ENCODE data around the gene GPR87. TPM values are rescaled to one million over a fixed set of nuclear protein-coding genes. Genes with fewer than 3 reads are reported as not detected.

GPR87 gene
- total and polyA plus RNA-seq, 9 of the 15 experiments (the other 6 are each of a cell fraction or from before 2014, with no cell fraction given), result not detected

DNA sequence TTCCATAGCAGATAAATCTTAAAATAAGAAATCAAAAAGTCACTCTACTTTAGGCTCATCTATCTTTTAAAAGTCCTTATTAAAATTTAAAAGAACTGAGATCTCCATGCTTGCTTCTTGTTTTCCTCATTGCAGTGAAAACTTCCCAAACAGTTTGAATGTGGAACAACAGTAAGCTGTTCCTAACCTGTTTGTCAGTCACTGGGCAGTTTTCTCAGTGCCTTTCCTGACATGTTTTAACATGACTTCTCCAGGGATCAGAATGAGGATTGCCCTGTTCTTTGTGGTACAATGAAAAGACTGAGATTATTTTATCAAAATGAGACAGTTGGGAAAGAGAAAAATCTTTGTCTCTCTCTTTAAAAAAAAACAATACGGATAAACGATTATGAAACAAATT lies 774 bp downstream of the GPR87 start (continued):
- TF ChIP-seq, protein P1, sequence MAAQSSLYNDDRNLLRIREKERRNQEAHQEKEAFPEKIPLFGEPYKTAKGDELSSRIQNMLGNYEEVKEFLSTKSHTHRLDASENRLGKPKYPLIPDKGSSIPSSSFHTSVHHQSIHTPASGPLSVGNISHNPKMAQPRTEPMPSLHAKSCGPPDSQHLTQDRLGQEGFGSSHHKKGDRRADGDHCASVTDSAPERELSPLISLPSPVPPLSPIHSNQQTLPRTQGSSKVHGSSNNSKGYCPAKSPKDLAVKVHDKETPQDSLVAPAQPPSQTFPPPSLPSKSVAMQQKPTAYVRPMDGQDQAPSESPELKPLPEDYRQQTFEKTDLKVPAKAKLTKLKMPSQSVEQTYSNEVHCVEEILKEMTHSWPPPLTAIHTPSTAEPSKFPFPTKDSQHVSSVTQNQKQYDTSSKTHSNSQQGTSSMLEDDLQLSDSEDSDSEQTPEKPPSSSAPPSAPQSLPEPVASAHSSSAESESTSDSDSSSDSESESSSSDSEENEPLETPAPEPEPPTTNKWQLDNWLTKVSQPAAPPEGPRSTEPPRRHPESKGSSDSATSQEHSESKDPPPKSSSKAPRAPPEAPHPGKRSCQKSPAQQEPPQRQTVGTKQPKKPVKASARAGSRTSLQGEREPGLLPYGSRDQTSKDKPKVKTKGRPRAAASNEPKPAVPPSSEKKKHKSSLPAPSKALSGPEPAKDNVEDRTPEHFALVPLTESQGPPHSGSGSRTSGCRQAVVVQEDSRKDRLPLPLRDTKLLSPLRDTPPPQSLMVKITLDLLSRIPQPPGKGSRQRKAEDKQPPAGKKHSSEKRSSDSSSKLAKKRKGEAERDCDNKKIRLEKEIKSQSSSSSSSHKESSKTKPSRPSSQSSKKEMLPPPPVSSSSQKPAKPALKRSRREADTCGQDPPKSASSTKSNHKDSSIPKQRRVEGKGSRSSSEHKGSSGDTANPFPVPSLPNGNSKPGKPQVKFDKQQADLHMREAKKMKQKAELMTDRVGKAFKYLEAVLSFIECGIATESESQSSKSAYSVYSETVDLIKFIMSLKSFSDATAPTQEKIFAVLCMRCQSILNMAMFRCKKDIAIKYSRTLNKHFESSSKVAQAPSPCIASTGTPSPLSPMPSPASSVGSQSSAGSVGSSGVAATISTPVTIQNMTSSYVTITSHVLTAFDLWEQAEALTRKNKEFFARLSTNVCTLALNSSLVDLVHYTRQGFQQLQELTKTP (IDR thresholded peaks at IDR 0.05; ENCODE audit: low read depth in 1 of 2, partially characterized antibody in 2 of 2), result no peak

DNA sequence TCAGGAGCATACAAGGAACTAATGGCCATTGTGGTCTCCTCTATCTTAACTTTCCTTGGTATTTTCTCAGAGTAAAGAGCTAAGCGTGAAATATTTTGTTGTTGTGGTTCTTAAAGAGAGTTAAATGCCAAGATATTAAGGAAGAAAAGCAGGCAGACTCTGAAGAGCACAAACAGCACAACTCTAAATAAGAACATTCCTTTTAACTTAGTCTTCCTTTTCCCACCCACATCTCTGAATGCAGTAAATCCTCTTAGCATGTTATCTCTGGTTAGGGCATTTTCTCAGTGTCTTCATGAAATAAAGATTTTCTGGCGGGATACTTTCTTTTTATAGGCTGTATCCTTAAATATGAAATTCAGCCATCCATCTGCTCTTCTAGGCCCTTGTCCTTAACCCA lies 1.5 kb downstream of the GPR87 start:
- in situ Hi-C loops (cut with MboI) (no loop called here), intact Hi-C loops (cut with micrococcal nuclease) (no loop called here)
- H3K4me1 ChIP-seq (replicated peaks in 1 of 2; ENCODE audit: control insufficient read depth in 2 of 2, insufficient read depth in 2 of 2, low read length in 2 of 2), result no peaks in the 10 kb centered on the region
- ATAC-seq, result no peak
- H4K20me1 ChIP-seq (replicated peaks; ENCODE audit: control insufficient read depth, insufficient read depth, low read length), result no peaks in the 10 kb centered on the region
- H2AFZ ChIP-seq (ENCODE audit: low read depth, low read length), result no peak overlapping the region
- 6% methylated on average over 2 of the region's 2 CpGs for WGBS (ENCODE audit: insufficient coverage, low coverage, missing lambda C conversion rate)
- peaks cover 4 to 12% of the 10 kb centered on the region in 2 experiments; a peak in 4 of 5 replicates for H3K27me3 ChIP-seq (ENCODE audit: control insufficient read depth in 2 of 2, insufficient read depth in 2 of 2, low read length in 2 of 2)
- no peaks in the 10 kb centered on the region for H3K79me2 ChIP-seq (ENCODE audit: control insufficient read depth, insufficient read depth, low read length)
- no peak overlapping the region for H3K4me3 ChIP-seq
- no peaks in the 10 kb centered on the region for H3K36me3 ChIP-seq (ENCODE audit: control insufficient read depth, insufficient read depth, low read length)
- CTCF ChIA-PET (ENCODE audit: low intra/inter-chr PET ratio), result no interaction called here
- H3K9me3 ChIP-seq (replicated peaks; ENCODE audit: control insufficient read depth, insufficient read depth, low read depth, low read length), result no peaks in the 10 kb centered on the region
- H3K27ac ChIP-seq (ENCODE audit: extremely low read depth, low read depth, low read length), result no peak overlapping the region
- no peak overlapping the region for H3K9ac ChIP-seq (ENCODE audit: insufficient read depth in 1 of 2, low read depth in 2 of 2, low read length in 2 of 2)
- no peaks in the 10 kb centered on the region for H3K9me1 ChIP-seq (ENCODE audit: control insufficient read depth, insufficient read depth, low read length)
- no peak overlapping the region for H3K4me2 ChIP-seq (ENCODE audit: insufficient read depth, low read length)
- DNase-seq (ENCODE audit: extremely low read depth in 1 of 4, low spot score in 3 of 4), result no peak
- no TSS peak for BruUV-seq (replicated peaks)
- FAIRE-seq, result no peak
- POLR2A ChIA-PET, result interaction anchor here (0.7 to 0.8 kb wide), 2 partner anchors 9 to 981 kb away, joined by 3 read pairs; no protein-coding TSS in a partner anchor
- TF ChIP-seq COPS2 (conservative IDR thresholded peaks at IDR 0.05), result no peak
- TF ChIP-seq SNIP1 (IDR thresholded peaks at IDR 0.05; ENCODE audit: low read depth), result no peak
- no peak for TF ChIP-seq ZNF644 (tag; IDR thresholded peaks at IDR 0.05; ENCODE audit: low read depth)
- no peak for TF ChIP-seq KHSRP (IDR thresholded peaks at IDR 0.05)
- TF ChIP-seq SAFB (IDR thresholded peaks at IDR 0.05; ENCODE audit: borderline replicate concordance, low read depth, low read length), result no peak
- TF ChIP-seq, protein P2, sequence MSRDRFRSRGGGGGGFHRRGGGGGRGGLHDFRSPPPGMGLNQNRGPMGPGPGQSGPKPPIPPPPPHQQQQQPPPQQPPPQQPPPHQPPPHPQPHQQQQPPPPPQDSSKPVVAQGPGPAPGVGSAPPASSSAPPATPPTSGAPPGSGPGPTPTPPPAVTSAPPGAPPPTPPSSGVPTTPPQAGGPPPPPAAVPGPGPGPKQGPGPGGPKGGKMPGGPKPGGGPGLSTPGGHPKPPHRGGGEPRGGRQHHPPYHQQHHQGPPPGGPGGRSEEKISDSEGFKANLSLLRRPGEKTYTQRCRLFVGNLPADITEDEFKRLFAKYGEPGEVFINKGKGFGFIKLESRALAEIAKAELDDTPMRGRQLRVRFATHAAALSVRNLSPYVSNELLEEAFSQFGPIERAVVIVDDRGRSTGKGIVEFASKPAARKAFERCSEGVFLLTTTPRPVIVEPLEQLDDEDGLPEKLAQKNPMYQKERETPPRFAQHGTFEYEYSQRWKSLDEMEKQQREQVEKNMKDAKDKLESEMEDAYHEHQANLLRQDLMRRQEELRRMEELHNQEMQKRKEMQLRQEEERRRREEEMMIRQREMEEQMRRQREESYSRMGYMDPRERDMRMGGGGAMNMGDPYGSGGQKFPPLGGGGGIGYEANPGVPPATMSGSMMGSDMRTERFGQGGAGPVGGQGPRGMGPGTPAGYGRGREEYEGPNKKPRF (IDR thresholded peaks at IDR 0.05; ENCODE audit: low read depth, low read length), result no peak

All from K562 (cell line).